ENCODE measurements around the gene AP5Z1. TPM values are rescaled to one million over a fixed set of nuclear protein-coding genes. Genes with fewer than 3 reads are reported as not detected.
"Not testable (repeated sequence)": the region's sequence is repeated elsewhere in the genome, so short reads cannot be mapped to it uniquely, and the experiment has no call there.

AP5Z1 gene
- polyA plus RNA-seq, 3 donors, result 30.8 to 75.2 (median 33.8) TPM

- H3K9me3 ChIP-seq (replicated peaks in 1 of 2; ENCODE audit: control insufficient read depth in 1 of 2, insufficient read depth in 1 of 2, low read length in 2 of 2); H3K9me3 Mint-ChIP-seq; H3K79me2 ChIP-seq (ENCODE audit: insufficient read depth, low read length); H3K27ac ChIP-seq (ENCODE audit: low read depth in 1 of 2, low read length in 2 of 2); H3K9ac ChIP-seq (ENCODE audit: insufficient read depth, low read length, poor library complexity, severe bottlenecking); H3K27me3 ChIP-seq (ENCODE audit: control insufficient read depth in 2 of 2, insufficient read depth in 2 of 2, low read length in 2 of 2); H2AFZ ChIP-seq (ENCODE audit: insufficient read depth, low read depth, low read length, poor library complexity, severe bottlenecking); H3K4me2 ChIP-seq (replicated peaks; ENCODE audit: extremely low read depth, low read length, poor library complexity, severe bottlenecking); H3K4me3 Mint-ChIP-seq; intact Hi-C loops (cut with micrococcal nuclease); H3K4me1 Mint-ChIP-seq; DNase-seq; H3K4me3 ChIP-seq (replicated peaks in 1 of 3; ENCODE audit: low read depth in 2 of 3, low read length in 3 of 3); H3K27me3 Mint-ChIP-seq (ENCODE audit: low read depth in 3 of 3): not testable (repeated sequence)
- peaks cover 12 to 17% of the 10 kb centered on the region in 2 donors for H3K4me1 ChIP-seq (ENCODE audit: control insufficient read depth in 1 of 2, insufficient read depth in 2 of 2, low read length in 2 of 2)
- H3K27ac Mint-ChIP-seq, result peak overlapping the region in 2 of 7 donors; percentile 11 to 48
- H3K36me3 ChIP-seq (replicated peaks in 1 of 2; ENCODE audit: control insufficient read depth in 1 of 2, insufficient read depth in 2 of 2, low read length in 2 of 2), result peaks cover 26 to 27% of the 10 kb centered on the region in 2 donors
- peaks cover 13% of the 10 kb centered on the region for H4K20me1 ChIP-seq (ENCODE audit: insufficient read depth, low read length)
- peaks cover 20 to 24% of the 10 kb centered on the region in 2 donors for H3K36me3 Mint-ChIP-seq
- 89% methylated on average over 5 of the region's 14 CpGs for WGBS (ENCODE audit: insufficient coverage)
Measured at GRCh38 chr7:4794171-4794570, 18.7 kb downstream of the AP5Z1 start.

DNA sequence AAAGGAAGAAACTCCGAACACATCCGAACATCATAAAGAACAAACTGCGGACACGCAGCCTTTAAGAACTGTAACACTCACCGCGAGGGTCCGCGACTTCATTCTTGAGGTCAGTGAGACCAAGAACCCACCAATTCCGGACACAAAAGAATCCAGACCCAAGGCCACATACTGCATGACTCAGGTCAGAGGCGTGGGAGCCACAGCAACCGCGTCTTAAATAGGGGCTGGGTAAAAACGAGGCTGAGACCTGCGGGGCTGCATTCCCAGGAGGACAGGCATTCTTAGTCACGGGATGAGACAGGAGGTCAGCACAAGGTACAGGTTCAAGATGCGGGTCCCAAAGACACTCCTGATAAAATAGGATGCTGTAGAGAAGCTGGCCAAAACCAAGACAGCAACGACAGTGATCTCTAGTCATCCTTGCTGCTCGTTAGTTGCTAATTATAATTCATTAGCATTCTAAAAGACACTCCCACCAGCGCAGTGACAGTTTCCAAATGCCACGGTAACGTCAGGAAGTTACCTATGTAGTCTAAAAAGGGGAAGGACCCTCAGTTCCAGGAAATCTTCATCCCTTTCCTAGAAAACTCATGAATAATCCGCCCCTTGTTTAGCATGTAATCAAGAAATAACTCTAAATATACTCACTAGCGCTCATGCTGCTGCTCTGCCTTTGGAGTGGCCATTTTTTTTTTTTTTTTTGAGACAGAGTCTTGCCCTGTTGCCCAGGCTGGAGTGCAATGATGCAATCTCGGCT lies 19.3 kb downstream of the AP5Z1 start:
- Mint-ChIP-seq H3K36me3 (peaks cover 19 to 20% of the 10 kb centered on the region in 2 donors), H3K4me3 (no peak overlapping the region), H3K27me3 (ENCODE audit: low read depth in 3 of 3) (peaks cover 0 to 3% (median 0%) of the 10 kb centered on the region in 3 donors), H3K27ac (peak overlapping the region in 1 of 7 donors; percentile 48), H3K9me3 (peaks cover 0 to 8% (median 2%) of the 10 kb centered on the region in 7 donors), H3K4me1 (peaks cover 8% of the 10 kb centered on the region)
- Histone ChIP-seq H4K20me1 (ENCODE audit: insufficient read depth, low read length) (peaks cover 13% of the 10 kb centered on the region), H3K9me3 (replicated peaks in 1 of 2; ENCODE audit: control insufficient read depth in 1 of 2, insufficient read depth in 1 of 2, low read length in 2 of 2) (no peaks in the 10 kb centered on the region), H3K4me3 (replicated peaks in 1 of 3; ENCODE audit: low read depth in 2 of 3, low read length in 3 of 3) (no peak overlapping the region), H3K36me3 (replicated peaks in 1 of 2; ENCODE audit: control insufficient read depth in 1 of 2, insufficient read depth in 2 of 2, low read length in 2 of 2) (peaks cover 20 to 21% of the 10 kb centered on the region in 2 donors), H3K4me1 (ENCODE audit: control insufficient read depth in 1 of 2, insufficient read depth in 2 of 2, low read length in 2 of 2) (peaks cover 12 to 17% of the 10 kb centered on the region in 2 donors), H3K9ac (ENCODE audit: insufficient read depth, low read length, poor library complexity, severe bottlenecking) (no peak overlapping the region), H2AFZ (ENCODE audit: insufficient read depth, low read depth, low read length, poor library complexity, severe bottlenecking) (no peak overlapping the region), H3K27me3 (ENCODE audit: control insufficient read depth in 2 of 2, insufficient read depth in 2 of 2, low read length in 2 of 2) (no peaks in the 10 kb centered on the region), H3K79me2 (ENCODE audit: insufficient read depth, low read length) (no peaks in the 10 kb centered on the region), H3K4me2 (replicated peaks; ENCODE audit: extremely low read depth, low read length, poor library complexity, severe bottlenecking) (no peak overlapping the region), H3K27ac (ENCODE audit: low read depth in 1 of 2, low read length in 2 of 2) (no peak overlapping the region)
- WGBS (ENCODE audit: insufficient coverage), result 89% methylated on average over 17 of the region's 24 CpGs
- intact Hi-C loops (cut with micrococcal nuclease), result no loop called here
- DNase-seq, result no peak
- TF ChIP-seq CTCF (IDR thresholded peaks at IDR 0.05), result no peak
